ENCODE measurements around the gene TCAF1. TPM values are rescaled to one million over a fixed set of nuclear protein-coding genes. Genes with fewer than 3 reads are reported as not detected.

Gene TCAF1
- total RNA-seq, 1 donor from 2014 or later: 12.6 TPM

- Mint-ChIP-seq H3K4me1 (peaks cover 3% of the 10 kb centered on the region), H3K4me3 (no peak overlapping the region), H3K9me3 (peaks cover 5% of the 10 kb centered on the region), H3K36me3 (ENCODE audit: low read depth) (no peaks in the 10 kb centered on the region), H3K27me3 (peaks cover 32% of the 10 kb centered on the region), H3K27ac (no peak overlapping the region)
- no peak for DNase-seq
- intact Hi-C loops (cut with micrococcal nuclease): no loop called here
Observed at GRCh38 chr7:143913945-143914615, 12.1 kb upstream of the TCAF1 start.

GRCh38 chr7:143910473-143911248 lies 8.7 kb upstream of the TCAF1 start:
- intact Hi-C loops (cut with micrococcal nuclease): no loop called here
- H3K36me3 Mint-ChIP-seq (ENCODE audit: low read depth): no peaks in the 10 kb centered on the region
- peak overlapping the region; percentile 3 for H3K27ac Mint-ChIP-seq
- H3K4me1 Mint-ChIP-seq: peaks cover 3% of the 10 kb centered on the region
- no peak for DNase-seq
- H3K27me3 Mint-ChIP-seq: peaks cover 18% of the 10 kb centered on the region
- H3K9me3 Mint-ChIP-seq: no peaks in the 10 kb centered on the region
- H3K4me3 Mint-ChIP-seq: no peak overlapping the region

DNA sequence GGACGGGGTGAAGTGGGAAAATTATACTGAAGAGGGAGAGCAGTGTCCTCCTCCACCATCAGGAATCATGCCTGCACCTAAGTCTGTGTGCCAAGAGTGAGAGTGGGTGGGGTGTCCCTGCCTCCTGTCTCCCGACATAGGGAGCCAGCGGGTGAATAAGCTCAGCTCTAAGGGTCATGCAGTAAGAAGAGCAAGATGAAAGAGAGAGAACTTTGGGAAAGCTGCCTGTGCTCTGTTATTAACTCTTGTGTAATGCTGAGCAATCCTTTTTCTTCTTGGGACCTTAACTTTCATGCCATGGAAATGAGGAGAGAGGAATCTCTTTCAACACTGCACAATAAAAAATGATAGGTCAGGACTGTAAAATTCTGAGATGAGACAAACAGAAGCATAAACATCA lies 7.9 kb upstream of the TCAF1 start:
- Mint-ChIP-seq H3K9me3 (no peaks in the 10 kb centered on the region), H3K27me3 (peaks cover 18% of the 10 kb centered on the region), H3K4me3 (no peak overlapping the region), H3K27ac (no peak overlapping the region), H3K4me1 (peaks cover 3% of the 10 kb centered on the region), H3K36me3 (ENCODE audit: low read depth) (no peaks in the 10 kb centered on the region)
- no peak for DNase-seq
- intact Hi-C loops (cut with micrococcal nuclease): loop anchor here (10.0 kb wide), 1 partner anchor 115 kb away; no protein-coding TSS in a partner anchor

- H3K4me3 Mint-ChIP-seq: no peak overlapping the region
- H3K4me1 Mint-ChIP-seq: peaks cover 3% of the 10 kb centered on the region
- no peaks in the 10 kb centered on the region for H3K36me3 Mint-ChIP-seq (ENCODE audit: low read depth)
- H3K27me3 Mint-ChIP-seq: peaks cover 11% of the 10 kb centered on the region
- no peak overlapping the region for H3K27ac Mint-ChIP-seq
- no peak for DNase-seq
- H3K9me3 Mint-ChIP-seq: no peaks in the 10 kb centered on the region
- intact Hi-C loops (cut with micrococcal nuclease): loop anchor here (10.0 kb wide), 1 partner anchor 117 kb away; no protein-coding TSS in a partner anchor
Observed at GRCh38 chr7:143908120-143908519, 6.1 kb upstream of the TCAF1 start.

GRCh38 chr7:143906895-143907294 lies 4.9 kb upstream of the TCAF1 start:
- no peaks in the 10 kb centered on the region for H3K36me3 Mint-ChIP-seq (ENCODE audit: low read depth)
- H3K27ac Mint-ChIP-seq: no peak overlapping the region
- intact Hi-C loops (cut with micrococcal nuclease): loop anchor here (10.0 kb wide), 1 partner anchor 118 kb away; no protein-coding TSS in a partner anchor
- H3K9me3 Mint-ChIP-seq: no peaks in the 10 kb centered on the region
- H3K4me3 Mint-ChIP-seq: no peak overlapping the region
- DNase-seq: no peak
- H3K27me3 Mint-ChIP-seq: peaks cover 11% of the 10 kb centered on the region
- peaks cover 6% of the 10 kb centered on the region for H3K4me1 Mint-ChIP-seq

GRCh38 chr7:143906151-143906550 lies 4.2 kb upstream of the TCAF1 start:
- Mint-ChIP-seq H3K9me3 (no peaks in the 10 kb centered on the region), H3K27ac (no peak overlapping the region), H3K36me3 (ENCODE audit: low read depth) (no peaks in the 10 kb centered on the region), H3K4me3 (no peak overlapping the region), H3K27me3 (peaks cover 10% of the 10 kb centered on the region), H3K4me1 (peaks cover 9% of the 10 kb centered on the region)
- intact Hi-C loops (cut with micrococcal nuclease): loop anchor here (10.0 kb wide), 1 partner anchor 119 kb away; no protein-coding TSS in a partner anchor
- DNase-seq: no peak

DNA sequence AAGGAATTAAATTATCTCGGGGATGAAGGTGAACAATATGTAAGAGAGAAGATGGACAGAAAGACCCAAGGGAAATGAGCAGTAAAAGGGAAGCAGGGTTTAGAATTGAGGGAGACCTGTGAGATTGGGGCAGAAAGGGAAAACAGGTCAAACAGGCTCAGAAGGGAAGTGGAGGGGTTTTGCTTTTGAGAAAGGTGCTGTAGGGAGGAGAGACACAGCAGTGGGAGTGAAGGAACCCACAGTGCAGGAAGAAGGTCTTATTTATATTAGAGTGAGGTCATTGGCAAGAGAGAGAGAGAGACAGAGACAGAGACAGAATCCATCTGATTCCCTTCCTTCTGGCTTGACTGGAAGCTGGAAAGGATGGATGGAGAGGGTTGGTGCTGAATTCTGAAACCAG lies 3.5 kb upstream of the TCAF1 start:
- no peak overlapping the region for H3K27ac Mint-ChIP-seq
- H3K36me3 Mint-ChIP-seq (ENCODE audit: low read depth): no peaks in the 10 kb centered on the region
- intact Hi-C loops (cut with micrococcal nuclease): loop anchor here (10.0 kb wide), 1 partner anchor 119 kb away; no protein-coding TSS in a partner anchor
- peaks cover 8% of the 10 kb centered on the region for H3K27me3 Mint-ChIP-seq
- no peak for DNase-seq
- peaks cover 11% of the 10 kb centered on the region for H3K4me1 Mint-ChIP-seq
- no peaks in the 10 kb centered on the region for H3K9me3 Mint-ChIP-seq
- H3K4me3 Mint-ChIP-seq: no peak overlapping the region

- Mint-ChIP-seq H3K36me3 (ENCODE audit: low read depth) (no peaks in the 10 kb centered on the region), H3K27me3 (no peaks in the 10 kb centered on the region), H3K9me3 (no peaks in the 10 kb centered on the region), H3K4me3 (peak overlapping the region; percentile 91), H3K27ac (peak overlapping the region; percentile 89), H3K4me1 (peaks cover 23% of the 10 kb centered on the region)
- intact Hi-C loops (cut with micrococcal nuclease): loop anchor here (1.0 to 10.0 kb wide), 4 partner anchors 27 to 1095 kb away; partner anchors contain the start of gene TPK1
- no peak for DNase-seq
Observed at GRCh38 chr7:143902332-143902899, 440 bp upstream of the TCAF1 start.

- intact Hi-C loops (cut with micrococcal nuclease): loop anchor here (5.0 to 10.0 kb wide), 3 partner anchors 124 to 1094 kb away; partner anchors contain the start of gene TPK1
- DNase-seq: no peak
- peaks cover 23% of the 10 kb centered on the region for H3K4me1 Mint-ChIP-seq
Observed at GRCh38 chr7:143901332-143901667, 676 bp downstream of the TCAF1 start.

DNA sequence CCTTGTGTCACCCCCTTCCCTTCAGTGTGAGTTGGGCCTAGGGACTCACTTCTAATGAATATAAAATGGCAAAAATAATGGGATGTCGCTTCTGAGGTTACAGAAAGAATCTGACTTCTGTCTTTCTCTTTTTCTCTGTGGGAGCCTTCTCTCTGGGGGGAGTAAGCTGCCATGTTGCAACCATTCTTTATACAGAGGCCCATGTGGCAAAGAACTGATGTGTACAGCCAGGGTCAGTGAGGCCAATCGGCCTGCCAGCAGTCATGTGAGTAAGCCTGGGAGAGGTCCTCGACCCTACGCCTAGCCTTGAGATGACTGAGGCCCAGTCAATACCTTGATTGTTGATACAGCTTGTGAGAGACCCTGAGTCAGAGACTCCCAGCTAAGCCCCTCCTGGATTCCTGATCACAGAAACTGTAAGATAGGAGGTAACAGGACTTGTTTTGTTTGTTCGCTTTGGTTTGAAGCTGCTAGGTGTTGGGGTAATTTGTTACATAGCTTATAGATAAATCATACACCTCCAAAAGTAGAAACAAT lies 1.7 kb downstream of the TCAF1 start:
- DNase-seq: no peak
- no peaks in the 10 kb centered on the region for H3K9me3 Mint-ChIP-seq
- H3K4me1 Mint-ChIP-seq: peaks cover 23% of the 10 kb centered on the region
- H3K4me3 Mint-ChIP-seq: peak overlapping the region; percentile 91
- H3K36me3 Mint-ChIP-seq (ENCODE audit: low read depth): no peaks in the 10 kb centered on the region
- no peaks in the 10 kb centered on the region for H3K27me3 Mint-ChIP-seq
- intact Hi-C loops (cut with micrococcal nuclease): loop anchor here (5.0 to 10.0 kb wide), 3 partner anchors 125 to 1093 kb away; partner anchors contain the start of gene TPK1
- no peak overlapping the region for H3K27ac Mint-ChIP-seq

More at GRCh38 chr7:143901332-143901667, 676 bp downstream of the TCAF1 start:
- H3K27me3 Mint-ChIP-seq: no peaks in the 10 kb centered on the region
- H3K9me3 Mint-ChIP-seq: no peaks in the 10 kb centered on the region
- peak overlapping the region; percentile 91 for H3K4me3 Mint-ChIP-seq
- H3K27ac Mint-ChIP-seq: peak overlapping the region; percentile 89
- no peaks in the 10 kb centered on the region for H3K36me3 Mint-ChIP-seq (ENCODE audit: low read depth)

DNA sequence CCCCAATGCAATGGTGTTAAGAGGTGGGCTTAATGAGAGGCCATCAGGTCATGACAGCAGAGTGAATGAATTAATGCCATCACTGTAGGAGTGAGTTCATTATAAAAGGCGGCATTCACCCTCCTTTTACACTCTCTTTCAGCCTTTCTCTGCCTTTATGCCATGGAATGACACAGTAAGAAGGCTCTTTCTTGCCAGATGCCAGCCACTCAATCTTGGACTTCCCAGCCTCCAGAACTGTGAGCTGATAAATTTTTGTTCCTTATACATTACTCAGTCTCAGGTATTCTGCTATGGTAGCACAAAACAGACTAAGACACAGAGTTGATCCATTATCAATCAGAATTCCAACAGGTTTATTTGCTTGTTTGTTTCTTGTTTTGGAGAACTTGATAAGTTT lies 3.2 kb downstream of the TCAF1 start:
- H3K27me3 Mint-ChIP-seq: no peaks in the 10 kb centered on the region
- peaks cover 23% of the 10 kb centered on the region for H3K4me1 Mint-ChIP-seq
- DNase-seq: no peak
- H3K9me3 Mint-ChIP-seq: no peaks in the 10 kb centered on the region
- intact Hi-C loops (cut with micrococcal nuclease): no loop called here
- H3K36me3 Mint-ChIP-seq (ENCODE audit: low read depth): no peaks in the 10 kb centered on the region
- H3K4me3 Mint-ChIP-seq: no peak overlapping the region
- no peak overlapping the region for H3K27ac Mint-ChIP-seq

DNA sequence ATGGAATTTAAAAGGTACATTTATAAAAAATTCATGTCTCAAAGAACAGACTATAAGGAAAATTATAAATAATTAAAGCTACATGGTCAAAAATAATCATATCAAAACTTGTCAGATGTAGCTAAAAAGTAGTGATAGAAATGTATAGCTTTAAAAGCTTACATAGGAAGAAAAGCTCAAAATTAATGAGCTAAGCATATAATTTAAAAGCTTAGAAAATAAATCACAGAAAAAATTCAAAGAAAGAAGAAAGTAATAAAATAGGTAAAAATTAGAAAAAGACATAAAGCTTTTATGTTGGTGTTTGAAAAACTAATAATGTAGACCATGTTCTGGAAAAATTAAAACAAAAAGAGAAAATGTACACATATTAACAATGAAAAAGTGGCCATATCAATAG lies 5.3 kb downstream of the TCAF1 start:
- Mint-ChIP-seq H3K36me3 (ENCODE audit: low read depth) (peaks cover 1% of the 10 kb centered on the region), H3K27ac (no peak overlapping the region), H3K9me3 (no peaks in the 10 kb centered on the region), H3K4me3 (no peak overlapping the region), H3K27me3 (no peaks in the 10 kb centered on the region), H3K4me1 (peaks cover 23% of the 10 kb centered on the region)
- DNase-seq: no peak
- intact Hi-C loops (cut with micrococcal nuclease): no loop called here

DNA sequence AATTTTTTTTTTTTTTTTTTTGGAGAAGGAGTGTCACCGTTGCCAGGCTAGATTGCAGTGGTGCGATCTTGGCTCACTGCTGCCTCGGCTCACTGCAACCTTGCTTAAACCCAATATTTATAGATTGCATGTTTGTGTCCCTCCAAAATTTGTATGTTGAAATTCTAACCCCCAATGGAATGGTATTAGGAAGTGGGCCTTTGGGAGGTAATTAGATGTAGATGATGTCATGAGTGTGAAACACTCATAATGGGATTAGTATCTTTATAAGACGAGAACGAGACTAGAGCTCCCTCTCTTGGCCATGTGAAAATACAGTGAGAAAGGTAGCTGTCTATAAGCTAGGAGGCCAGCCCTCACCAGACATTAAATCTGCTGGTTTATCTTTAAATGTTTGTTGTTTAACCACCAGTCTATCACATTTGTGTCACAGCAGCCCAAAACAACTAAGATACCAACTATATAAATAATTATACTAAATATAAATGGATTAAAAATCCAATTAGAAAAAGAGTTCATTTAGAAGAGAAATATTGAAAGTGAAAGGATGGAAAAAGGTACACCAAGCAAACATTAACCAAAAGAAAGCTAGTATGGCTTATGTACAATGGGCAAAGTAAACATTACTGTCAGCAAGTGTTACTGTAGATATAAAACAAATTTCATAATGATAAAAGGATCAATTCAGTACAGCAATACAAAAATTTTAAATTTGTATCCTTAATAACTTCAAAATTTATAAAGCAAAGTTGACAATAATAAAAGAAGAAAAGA lies 9.3 kb downstream of the TCAF1 start:
- no peak overlapping the region for H3K4me3 Mint-ChIP-seq

More for the DNA sequence above, 9.3 kb downstream of the TCAF1 start:
- Mint-ChIP-seq H3K27me3 (no peaks in the 10 kb centered on the region), H3K36me3 (ENCODE audit: low read depth) (peaks cover 4% of the 10 kb centered on the region), H3K4me1 (peaks cover 2% of the 10 kb centered on the region), H3K9me3 (peaks cover 9% of the 10 kb centered on the region), H3K27ac (no peak overlapping the region)
- DNase-seq: peak; percentile 79
- intact Hi-C loops (cut with micrococcal nuclease): no loop called here
